Loucy (cell line): ENCODE data around the gene THAP4.

Experiments used
- EZH2phosphoT487 ChIP-seq: fragments of 200-600 bp; IDR thresholded peaks from 2 replicates; pipeline ENCODE4 v1.6.1; 2018; ENCODE audit warnings: antibody characterized with exemption, mild to moderate bottlenecking, moderate library complexity, borderline replicate concordance
- TF ChIP-seq, protein P1 (sequence below): fragments of 200-600 bp; sonication (generic); conservative IDR thresholded peaks from 2 replicates; pipeline ENCODE4 v1.5.1; 2014; ENCODE audit warnings: mild to moderate bottlenecking, antibody characterized with exemption, low read length

DNA sequence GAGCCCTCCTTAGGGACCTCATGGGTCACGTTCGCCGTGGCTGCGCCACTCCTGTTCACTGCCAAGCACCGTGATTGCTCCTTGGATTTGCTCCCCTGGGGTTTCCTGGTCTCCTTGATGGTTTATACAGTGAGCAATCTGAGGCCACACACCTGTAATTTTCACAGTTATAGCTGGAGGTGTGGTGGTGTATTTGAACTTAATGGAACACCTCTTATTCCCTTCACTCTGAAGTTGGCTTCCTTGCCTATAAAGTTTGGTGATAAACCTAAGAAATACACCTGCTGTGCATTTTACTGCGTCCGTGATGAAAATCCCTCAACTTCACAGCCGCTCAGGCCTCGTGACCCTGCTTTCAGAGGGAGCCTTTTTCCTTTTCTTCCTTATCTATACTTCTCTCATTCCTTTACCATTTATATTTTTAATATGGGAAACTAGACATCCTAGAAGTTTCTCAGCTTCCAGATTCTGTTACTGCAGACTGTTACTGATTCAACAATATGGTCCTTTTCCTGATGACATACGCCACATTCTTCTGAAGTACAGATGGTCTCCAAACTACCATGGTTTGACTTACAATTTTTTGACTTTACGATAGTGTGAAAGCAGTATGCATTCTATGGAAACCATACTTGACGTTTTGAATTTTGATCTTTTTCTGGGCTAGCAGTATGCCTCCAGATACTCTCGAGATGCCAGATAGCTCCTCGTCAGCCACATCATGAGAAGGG is 9.1 kb upstream of the THAP4 start:
- TF ChIP-seq, protein P1, sequence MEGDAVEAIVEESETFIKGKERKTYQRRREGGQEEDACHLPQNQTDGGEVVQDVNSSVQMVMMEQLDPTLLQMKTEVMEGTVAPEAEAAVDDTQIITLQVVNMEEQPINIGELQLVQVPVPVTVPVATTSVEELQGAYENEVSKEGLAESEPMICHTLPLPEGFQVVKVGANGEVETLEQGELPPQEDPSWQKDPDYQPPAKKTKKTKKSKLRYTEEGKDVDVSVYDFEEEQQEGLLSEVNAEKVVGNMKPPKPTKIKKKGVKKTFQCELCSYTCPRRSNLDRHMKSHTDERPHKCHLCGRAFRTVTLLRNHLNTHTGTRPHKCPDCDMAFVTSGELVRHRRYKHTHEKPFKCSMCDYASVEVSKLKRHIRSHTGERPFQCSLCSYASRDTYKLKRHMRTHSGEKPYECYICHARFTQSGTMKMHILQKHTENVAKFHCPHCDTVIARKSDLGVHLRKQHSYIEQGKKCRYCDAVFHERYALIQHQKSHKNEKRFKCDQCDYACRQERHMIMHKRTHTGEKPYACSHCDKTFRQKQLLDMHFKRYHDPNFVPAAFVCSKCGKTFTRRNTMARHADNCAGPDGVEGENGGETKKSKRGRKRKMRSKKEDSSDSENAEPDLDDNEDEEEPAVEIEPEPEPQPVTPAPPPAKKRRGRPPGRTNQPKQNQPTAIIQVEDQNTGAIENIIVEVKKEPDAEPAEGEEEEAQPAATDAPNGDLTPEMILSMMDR, result no peak
- no peak for TF ChIP-seq EZH2phosphoT487
